Right ventricle myocardium inferior (tissue), 1 donor: ENCODE data around the gene LANCL3. TPM values are rescaled to one million over a fixed set of nuclear protein-coding genes. Genes with fewer than 3 reads are reported as not detected.
"Not testable (repeated sequence)": the region's sequence is repeated elsewhere in the genome, so short reads cannot be mapped to it uniquely, and the experiment has no call there.

Experiments
- ATAC-seq: fragments of 200-7000 bp; cut with Tn5 transposase; one replicate; pipeline ENCODE4 v1.9.1; 2020; ENCODE audit warnings: mild to moderate bottlenecking, moderate library complexity
- DNase-seq: peaks from one replicate; pipeline ENCODE4 v3.0.0; 2021; ENCODE audit errors: missing footprints
- intact Hi-C: fragments of 100-400 bp; cut with DNase I; formaldehyde crosslinking; loops from one replicate; pipeline ENCODE4 v1.11.0; 2022
- long read RNA-seq: library from polyadenylated mRNA; unstranded; transcript quantifications from one replicate; pipeline ENCODE4 v2.0.0, GENCODE V29; 2021
- total RNA-seq: library from RNA; stranded (reverse); fragmentation: NEBNext Ultra II Directional; extraction: Animal tissue kit (Norgen Biotek cat#: 25700); gene quantifications from one replicate; pipeline ENCODE4 v1.2.1, GENCODE V29; 2021
- donor health status: DM: no; HTN: yes; CAD: no; lungs with severe emphysema.

LANCL3 gene
- 0.16 TPM for total RNA-seq
- long read RNA-seq: 0 reads

- DNase-seq, ATAC-seq, intact Hi-C loops: not testable (repeated sequence)
Measured at GRCh38 chrX:37571426-37572107, at the start of gene LANCL3. Gene LANCL3 (plus strand): TSS chrX:37571661. CDS start chrX:37571871, 210 bp downstream.

DNA sequence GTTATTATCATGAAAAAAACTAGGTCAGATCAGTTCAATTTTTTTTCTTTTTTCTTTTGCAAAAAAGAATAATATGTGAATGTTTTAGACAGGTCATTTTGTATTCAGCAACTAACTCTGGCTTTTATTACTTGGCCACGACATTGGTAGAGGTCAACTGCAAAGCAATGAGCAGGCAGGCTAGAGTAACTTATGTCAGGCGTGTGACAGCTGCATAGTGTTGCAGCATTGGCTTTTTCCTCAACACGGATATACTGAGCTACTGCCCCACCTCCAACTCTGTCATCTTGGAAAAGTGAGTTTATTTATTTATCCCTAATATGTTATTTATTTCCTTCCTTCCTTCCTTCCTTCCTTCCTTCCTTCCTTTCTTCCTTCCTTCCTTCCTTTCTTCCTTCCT lies 47.8 kb upstream of the LANCL3 start:
- ATAC-seq, intact Hi-C loops, DNase-seq: not testable (repeated sequence)

DNA sequence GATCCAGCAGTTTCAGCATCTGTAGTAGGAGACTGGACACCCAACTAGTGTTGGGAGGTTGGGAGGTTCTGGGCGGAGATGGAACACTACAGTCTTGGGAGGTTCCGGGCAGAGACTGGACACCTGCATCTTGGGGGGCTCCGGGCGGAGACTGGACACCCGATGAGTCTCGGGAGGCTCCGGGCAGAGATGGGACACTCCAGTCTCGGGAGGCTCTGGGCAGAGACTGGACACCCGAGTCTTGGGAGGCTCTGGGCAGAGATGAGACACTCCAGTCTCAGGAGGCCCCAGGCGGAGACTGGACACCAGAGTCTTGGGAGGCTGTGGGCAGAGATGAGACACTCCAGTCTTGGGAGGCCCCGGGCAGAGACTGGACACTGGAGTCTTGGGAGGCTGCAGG lies 29.5 kb upstream of the LANCL3 start:
- DNase-seq (no peak), ATAC-seq (no peak)
- intact Hi-C loops: no loop called here

DNA sequence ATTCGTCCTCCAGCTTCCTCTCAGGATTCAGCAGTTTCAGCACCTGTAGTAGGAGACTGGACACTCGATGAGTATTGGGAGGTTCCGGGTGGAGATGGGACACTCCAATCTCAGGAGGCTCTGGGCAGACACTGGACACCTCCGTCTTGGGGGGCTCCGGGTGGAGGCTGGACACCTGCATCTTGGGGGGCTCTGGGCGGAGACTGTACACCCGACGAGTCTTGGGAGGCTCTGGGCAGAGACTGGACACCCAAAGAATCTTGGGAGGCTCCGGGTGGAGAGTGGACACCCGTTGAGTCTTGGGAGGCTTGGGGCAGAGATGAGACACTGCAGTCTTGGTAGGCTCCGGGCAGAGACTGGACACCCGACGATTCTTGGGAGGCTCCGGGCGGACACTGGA lies 28.7 kb upstream of the LANCL3 start:
- intact Hi-C loops: no loop called here
- ATAC-seq: no peak
- no peak for DNase-seq

DNA sequence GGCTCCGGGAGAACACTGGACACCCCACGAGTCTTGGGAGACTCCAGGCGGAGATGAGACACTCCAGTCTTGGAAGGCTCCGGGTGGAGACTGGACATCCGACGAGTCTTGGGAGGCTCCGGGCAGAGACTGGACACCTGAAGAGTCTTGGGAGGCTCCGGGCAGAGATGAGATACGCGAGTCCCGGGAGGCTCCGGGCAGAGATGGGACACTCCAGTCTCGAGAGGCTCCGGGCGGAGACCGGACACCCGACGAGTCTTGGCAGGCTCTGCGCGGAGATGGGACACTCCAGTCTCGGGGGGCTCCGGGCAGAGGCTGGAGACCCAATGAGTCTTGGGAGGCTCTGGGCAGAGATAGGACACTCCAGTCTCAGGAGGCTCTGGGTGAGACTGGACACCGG lies 28.1 kb upstream of the LANCL3 start:
- ATAC-seq: no peak
- intact Hi-C loops: no loop called here
- DNase-seq: no peak

DNA sequence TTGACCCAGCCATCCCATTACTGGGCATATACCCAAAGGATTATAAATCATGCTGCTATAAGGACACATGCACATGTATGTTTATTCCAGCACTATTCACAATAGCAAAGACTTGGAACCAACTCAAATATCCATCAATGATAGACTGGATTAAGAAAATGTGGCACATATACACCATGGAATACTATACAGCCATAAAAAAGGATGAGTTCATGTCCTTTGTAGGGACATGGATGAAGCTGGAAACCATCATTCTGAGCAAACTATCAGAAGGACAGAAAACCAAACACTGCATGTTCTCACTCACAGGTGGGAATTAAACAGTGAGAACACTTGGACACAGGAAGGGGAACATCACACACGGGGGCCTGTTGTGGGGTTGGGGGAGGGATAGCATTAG lies 26.9 kb upstream of the LANCL3 start:
- DNase-seq, intact Hi-C loops: not testable (repeated sequence)

GRCh38 chrX:37545066-37545465 lies 26.4 kb upstream of the LANCL3 start:
- no peak for DNase-seq
- intact Hi-C loops: no loop called here
- ATAC-seq: no peak

More for the DNA sequence above, 26.9 kb upstream of the LANCL3 start:
- ATAC-seq: not testable (repeated sequence)

DNA sequence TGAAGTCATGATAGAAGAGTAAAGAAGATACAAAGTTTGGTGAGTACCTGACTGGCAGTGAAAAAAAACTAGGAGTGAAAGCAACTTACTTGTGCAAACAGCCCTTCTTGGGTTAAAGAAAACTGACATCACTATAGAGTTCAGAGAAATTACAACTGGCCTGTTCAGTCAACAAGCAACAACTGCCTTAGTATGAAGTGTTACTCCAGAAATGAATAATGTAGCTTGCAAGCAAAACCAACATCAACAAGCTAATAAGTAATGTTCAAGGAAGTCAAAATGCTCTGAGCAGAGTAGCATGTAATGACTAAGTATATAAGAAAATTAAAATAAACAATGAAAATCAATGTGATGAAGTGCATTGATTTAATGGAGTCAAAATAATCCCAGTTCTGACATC lies 21.8 kb upstream of the LANCL3 start:
- ATAC-seq, intact Hi-C loops, DNase-seq: not testable (repeated sequence)

DNA sequence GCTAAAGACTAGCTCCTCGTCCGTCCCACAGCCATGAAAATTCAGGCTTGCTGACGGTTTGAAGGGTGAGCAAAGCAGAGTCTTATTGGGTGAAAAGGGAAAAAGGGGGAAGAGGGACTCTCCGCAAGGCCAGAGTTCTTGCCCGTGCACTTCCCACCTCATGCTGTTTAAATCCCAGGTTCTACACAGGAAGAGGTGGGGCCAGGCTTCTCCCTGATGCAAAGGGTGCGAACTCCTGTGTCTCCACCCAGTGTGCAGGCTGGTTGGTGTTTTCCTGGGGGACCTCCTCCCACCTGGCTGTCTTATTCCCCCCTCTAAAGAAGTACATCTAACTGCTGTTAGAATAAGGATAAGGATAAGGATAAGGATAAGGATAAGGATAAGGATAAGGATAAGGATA lies 18.0 kb upstream of the LANCL3 start:
- no peak for DNase-seq
- intact Hi-C loops: no loop called here
- no peak for ATAC-seq

DNA sequence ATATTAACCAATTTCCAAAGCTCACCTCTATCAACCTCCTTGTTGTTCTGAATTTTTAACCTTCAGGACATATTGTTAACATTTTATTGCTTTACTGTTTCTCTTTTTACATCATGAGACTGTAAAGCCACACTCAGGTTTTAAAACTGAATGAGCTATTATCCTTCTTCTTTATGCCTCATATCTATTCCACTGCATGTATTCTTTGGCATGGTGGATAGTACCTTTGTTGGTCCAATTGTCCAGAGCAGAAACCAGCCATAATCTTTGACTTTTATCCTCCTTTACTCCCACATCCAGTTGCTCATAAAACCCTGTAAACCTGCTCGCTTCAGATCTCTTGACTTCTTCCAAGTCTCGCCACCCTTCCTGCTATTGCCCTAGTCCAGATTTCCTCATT lies 6.2 kb upstream of the LANCL3 start:
- DNase-seq, intact Hi-C loops, ATAC-seq: not testable (repeated sequence)

DNA sequence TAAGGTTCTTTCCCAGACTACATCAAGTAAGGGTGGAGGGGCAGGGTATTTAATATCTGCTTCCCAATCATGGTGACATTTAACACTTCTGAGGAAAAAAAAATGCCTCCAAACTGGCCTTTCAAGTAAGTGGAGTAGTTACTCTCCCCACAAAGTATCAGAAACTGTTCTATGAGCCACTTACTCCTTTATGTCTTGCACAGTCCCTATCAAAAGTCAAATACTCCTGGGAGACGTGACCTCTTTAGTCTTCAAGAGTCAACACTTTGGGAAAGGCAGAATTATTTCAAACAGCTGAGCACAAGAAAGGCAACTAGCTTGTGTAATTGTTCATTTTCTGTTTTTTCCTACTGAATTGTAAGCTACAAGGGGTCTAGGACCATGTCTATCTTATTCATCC lies 1.1 kb upstream of the LANCL3 start:
- intact Hi-C loops, ATAC-seq, DNase-seq: not testable (repeated sequence)

DNA sequence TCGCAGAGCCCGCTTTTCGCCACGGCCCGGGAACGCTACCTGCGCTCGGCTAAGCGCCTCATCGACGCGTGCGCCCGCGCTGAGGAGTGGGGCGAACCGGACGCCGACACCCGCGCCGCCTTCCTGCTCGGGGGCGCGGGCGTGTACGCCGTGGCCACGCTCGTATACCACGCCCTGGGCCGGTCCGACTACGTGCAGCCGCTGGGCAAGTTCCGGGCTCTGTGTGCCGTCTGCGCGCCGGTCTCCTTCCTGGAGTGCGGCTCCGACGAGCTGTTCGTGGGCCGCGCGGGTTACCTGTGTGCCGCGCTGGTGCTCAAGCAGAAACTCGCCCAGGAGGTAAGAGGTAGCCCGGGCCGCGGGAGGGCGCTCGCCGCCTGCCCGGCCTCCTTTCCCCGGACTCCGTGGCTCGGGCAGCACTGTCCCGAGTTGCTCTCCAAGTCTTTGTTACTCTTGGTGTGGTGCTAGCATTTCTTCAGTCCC lies 687 bp downstream of the LANCL3 start:
- DNase-seq, intact Hi-C loops: not testable (repeated sequence)

GRCh38 chrX:37573121-37573520 lies 1.7 kb downstream of the LANCL3 start:
- intact Hi-C loops, ATAC-seq, DNase-seq: not testable (repeated sequence)

More for the DNA sequence above, 687 bp downstream of the LANCL3 start:
- ATAC-seq: peak; percentile 48

GRCh38 chrX:37578045-37578444 lies 6.6 kb downstream of the LANCL3 start:
- DNase-seq: no peak
- ATAC-seq: no peak
- intact Hi-C loops: no loop called here

DNA sequence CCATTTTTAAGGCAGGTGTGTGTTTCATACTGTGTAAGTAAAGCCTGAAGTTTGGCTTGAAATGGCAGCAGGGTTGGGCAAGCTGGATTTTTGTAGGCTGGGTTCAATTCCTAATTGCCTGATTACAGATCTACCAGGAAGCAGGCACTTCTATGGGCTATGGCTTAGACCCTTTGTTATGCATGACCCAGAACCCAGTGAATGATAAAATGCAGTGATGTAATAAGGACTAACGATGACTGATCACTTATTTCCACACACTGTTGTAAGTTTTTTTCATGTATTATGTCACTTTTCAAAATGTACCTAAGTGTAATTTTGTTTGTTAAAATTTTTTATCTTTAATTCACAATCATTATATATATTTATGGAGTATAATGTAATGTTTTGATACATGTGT lies 8.6 kb downstream of the LANCL3 start:
- DNase-seq: no peak
- ATAC-seq: no peak
- intact Hi-C loops: no loop called here

DNA sequence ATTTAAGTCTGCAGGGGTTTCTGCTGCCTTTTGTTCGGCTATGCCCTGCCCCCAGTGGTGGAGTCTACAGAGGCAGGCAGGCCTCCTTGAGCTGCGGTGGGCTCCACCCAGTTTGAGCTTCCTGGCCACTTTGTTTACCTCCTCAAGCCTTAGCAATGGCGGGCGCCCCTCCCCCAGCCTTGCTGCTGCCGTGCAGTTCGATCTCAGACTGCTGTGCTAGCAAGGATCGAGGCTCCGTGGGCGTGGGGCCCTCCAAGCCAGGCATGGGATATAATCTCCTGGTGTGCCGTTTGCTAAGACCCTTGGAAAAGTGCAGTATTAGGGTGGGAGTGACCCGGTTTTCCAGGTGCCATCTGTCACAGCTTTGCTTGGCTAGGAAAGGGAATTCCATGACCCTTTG lies 15.9 kb downstream of the LANCL3 start:
- intact Hi-C loops, DNase-seq, ATAC-seq: not testable (repeated sequence)

- intact Hi-C loops: no loop called here
- ATAC-seq: no peak
Measured at GRCh38 chrX:37590047-37590446, 18.6 kb downstream of the LANCL3 start.

GRCh38 chrX:37594755-37595382 lies 23.4 kb downstream of the LANCL3 start:
- intact Hi-C loops: no loop called here
- no peak for DNase-seq
- ATAC-seq: no peak

More at GRCh38 chrX:37590047-37590446, 18.6 kb downstream of the LANCL3 start:
- DNase-seq: no peak

DNA sequence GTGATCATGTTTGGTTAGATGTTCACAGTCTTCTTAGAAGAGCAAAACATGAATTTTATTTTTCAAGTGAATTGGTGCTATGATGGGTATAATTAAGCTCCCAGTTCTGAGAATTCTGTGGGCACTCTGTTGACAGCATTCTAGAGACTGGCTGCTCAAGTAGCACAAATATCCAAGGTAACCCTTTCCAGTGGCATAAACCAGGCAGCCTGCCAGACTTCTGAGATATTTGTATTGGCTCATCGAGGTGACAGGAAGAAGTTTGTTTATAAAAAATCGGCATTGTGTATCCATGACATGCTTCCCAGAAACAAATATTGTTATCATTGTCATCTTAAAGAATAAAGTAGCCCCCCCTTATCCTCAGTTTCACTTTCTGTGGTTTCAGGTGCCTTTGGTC lies 28.3 kb downstream of the LANCL3 start:
- no peak for ATAC-seq
- DNase-seq: no peak
- intact Hi-C loops: no loop called here

- peak; percentile 75 for ATAC-seq
- intact Hi-C loops: no loop called here
- no peak for DNase-seq
Measured at GRCh38 chrX:37603938-37604409, 32.5 kb downstream of the LANCL3 start.
